Measurements from ENCODE around the gene TMEM259. TPM values are rescaled to one million over a fixed set of nuclear protein-coding genes. Genes with fewer than 3 reads are reported as not detected.
A peak's percentile ranks its signal among the peaks of the same experiment; 100 is the strongest.

Gene TMEM259
- total and polyA plus RNA-seq, 2 of the 13 experiments (the other 11 are each of a cell fraction or from before 2014, with no cell fraction given): 64.7 to 164 TPM

DNA sequence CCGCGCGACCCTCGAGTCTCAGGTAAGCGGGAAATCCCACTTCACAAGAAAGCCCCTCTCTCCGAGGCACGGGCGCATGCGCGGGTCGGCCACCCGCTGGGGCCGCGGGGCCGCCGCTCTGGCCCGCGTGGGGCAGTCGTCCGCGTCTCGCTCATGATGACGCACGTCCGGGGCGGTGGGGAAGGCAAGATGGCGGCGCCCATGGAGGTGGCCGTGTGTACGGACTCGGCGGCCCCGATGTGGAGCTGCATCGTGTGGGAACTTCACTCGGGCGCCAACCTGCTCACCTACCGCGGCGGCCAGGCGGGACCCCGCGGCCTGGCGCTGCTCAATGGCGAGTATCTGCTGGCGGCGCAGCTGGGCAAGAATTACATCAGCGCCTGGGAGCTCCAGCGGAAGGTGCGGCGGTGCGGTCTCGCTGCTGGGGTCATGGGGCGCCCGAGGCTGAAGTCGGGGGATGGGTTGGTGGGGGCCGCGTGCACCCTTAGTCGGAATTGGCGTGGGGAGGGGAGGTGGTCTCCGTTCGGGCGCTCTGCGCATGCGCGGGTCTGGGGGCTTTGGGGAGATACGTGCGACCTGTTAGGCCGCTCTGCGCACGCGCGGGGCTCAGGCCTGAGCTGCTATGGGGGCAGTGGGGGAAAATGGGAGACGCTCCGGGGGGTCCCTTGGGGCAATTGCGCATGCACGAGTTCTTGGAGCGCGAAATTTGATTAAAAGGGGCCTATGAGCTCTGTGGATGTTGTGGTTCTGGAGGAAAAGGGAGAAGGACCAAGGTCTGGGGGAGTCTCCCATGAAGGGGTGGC lies 36.6 kb downstream of the TMEM259 start, which contains the start of gene WDR18 (continued):
- TF ChIP-seq SMAD9 (CRISPR knock-in tag; IDR thresholded peaks at IDR 0.05): 0 out of 2 replicates have a peak, but pooled peaks have one; percentile 35
- TF ChIP-seq, protein P1, sequence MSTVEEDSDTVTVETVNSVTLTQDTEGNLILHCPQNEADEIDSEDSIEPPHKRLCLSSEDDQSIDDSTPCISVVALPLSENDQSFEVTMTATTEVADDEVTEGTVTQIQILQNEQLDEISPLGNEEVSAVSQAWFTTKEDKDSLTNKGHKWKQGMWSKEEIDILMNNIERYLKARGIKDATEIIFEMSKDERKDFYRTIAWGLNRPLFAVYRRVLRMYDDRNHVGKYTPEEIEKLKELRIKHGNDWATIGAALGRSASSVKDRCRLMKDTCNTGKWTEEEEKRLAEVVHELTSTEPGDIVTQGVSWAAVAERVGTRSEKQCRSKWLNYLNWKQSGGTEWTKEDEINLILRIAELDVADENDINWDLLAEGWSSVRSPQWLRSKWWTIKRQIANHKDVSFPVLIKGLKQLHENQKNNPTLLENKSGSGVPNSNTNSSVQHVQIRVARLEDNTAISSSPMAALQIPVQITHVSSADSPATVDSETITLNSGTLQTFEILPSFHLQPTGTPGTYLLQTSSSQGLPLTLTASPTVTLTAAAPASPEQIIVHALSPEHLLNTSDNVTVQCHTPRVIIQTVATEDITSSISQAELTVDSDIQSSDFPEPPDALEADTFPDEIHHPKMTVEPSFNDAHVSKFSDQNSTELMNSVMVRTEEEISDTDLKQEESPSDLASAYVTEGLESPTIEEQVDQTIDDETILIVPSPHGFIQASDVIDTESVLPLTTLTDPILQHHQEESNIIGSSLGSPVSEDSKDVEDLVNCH (CRISPR knock-in tag; IDR thresholded peaks at IDR 0.05): no peak
- TF ChIP-seq, protein P2, sequence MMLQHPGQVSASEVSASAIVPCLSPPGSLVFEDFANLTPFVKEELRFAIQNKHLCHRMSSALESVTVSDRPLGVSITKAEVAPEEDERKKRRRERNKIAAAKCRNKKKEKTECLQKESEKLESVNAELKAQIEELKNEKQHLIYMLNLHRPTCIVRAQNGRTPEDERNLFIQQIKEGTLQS (CRISPR knock-in tag; IDR thresholded peaks at IDR 0.05): peak; percentile 37; the same call in 1 of the 2 replicates
- no peak for TF ChIP-seq ZFP62 (CRISPR knock-in tag; IDR thresholded peaks at IDR 0.05)
- TF ChIP-seq ZNF292 (CRISPR knock-in tag; IDR thresholded peaks at IDR 0.05; ENCODE audit: borderline replicate concordance, low read depth): no peak
- no peak for TF ChIP-seq ATRX (CRISPR knock-in tag; IDR thresholded peaks at IDR 0.05; ENCODE audit: borderline replicate concordance)
- TF ChIP-seq ZNF605 (CRISPR knock-in tag; IDR thresholded peaks at IDR 0.05): 0 out of 2 replicates have a peak, but pooled peaks have one; percentile 27
- TF ChIP-seq, protein P3, sequence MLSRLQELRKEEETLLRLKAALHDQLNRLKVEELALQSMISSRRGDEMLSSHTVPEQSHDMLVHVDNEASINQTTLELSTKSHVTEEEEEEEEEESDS (CRISPR knock-in tag; IDR thresholded peaks at IDR 0.05; ENCODE audit: borderline replicate concordance): peak; percentile 57; the same call in 1 of the 2 replicates
- no peak for TF ChIP-seq RFX1 (IDR thresholded peaks at IDR 0.05)
- TF ChIP-seq JUNB (CRISPR knock-in tag; IDR thresholded peaks at IDR 0.05; ENCODE audit: borderline replicate concordance): no peak
- TF ChIP-seq, protein P4, sequence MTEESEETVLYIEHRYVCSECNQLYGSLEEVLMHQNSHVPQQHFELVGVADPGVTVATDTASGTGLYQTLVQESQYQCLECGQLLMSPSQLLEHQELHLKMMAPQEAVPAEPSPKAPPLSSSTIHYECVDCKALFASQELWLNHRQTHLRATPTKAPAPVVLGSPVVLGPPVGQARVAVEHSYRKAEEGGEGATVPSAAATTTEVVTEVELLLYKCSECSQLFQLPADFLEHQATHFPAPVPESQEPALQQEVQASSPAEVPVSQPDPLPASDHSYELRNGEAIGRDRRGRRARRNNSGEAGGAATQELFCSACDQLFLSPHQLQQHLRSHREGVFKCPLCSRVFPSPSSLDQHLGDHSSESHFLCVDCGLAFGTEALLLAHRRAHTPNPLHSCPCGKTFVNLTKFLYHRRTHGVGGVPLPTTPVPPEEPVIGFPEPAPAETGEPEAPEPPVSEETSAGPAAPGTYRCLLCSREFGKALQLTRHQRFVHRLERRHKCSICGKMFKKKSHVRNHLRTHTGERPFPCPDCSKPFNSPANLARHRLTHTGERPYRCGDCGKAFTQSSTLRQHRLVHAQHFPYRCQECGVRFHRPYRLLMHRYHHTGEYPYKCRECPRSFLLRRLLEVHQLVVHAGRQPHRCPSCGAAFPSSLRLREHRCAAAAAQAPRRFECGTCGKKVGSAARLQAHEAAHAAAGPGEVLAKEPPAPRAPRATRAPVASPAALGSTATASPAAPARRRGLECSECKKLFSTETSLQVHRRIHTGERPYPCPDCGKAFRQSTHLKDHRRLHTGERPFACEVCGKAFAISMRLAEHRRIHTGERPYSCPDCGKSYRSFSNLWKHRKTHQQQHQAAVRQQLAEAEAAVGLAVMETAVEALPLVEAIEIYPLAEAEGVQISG (CRISPR knock-in tag; IDR thresholded peaks at IDR 0.05): peak; percentile 99
- TF ChIP-seq, protein P5, sequence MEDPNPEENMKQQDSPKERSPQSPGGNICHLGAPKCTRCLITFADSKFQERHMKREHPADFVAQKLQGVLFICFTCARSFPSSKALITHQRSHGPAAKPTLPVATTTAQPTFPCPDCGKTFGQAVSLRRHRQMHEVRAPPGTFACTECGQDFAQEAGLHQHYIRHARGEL (CRISPR knock-in tag; IDR thresholded peaks at IDR 0.05): no peak
- no peak for TF ChIP-seq TAF15 (IDR thresholded peaks at IDR 0.05; ENCODE audit: low read depth, low read length, poor library complexity, severe bottlenecking)
- TF ChIP-seq ZNF383 (CRISPR knock-in tag; IDR thresholded peaks at IDR 0.05; ENCODE audit: borderline replicate concordance): peak; percentile 27; the same call in 1 of the 2 replicates
- TF ChIP-seq SCMH1 (CRISPR knock-in tag; IDR thresholded peaks at IDR 0.05; ENCODE audit: borderline replicate concordance): no peak
- peak; percentile 43; the same call in 1 of the 2 replicates for TF ChIP-seq FOSL2 (CRISPR knock-in tag; IDR thresholded peaks at IDR 0.05)
- TF ChIP-seq POLR2AphosphoS2 (IDR thresholded peaks at IDR 0.05; ENCODE audit: low read depth, low read length): no peak
- TF ChIP-seq ZNF337 (CRISPR knock-in tag; IDR thresholded peaks at IDR 0.05; ENCODE audit: borderline replicate concordance, low read depth): 0 out of 2 replicates have a peak, but pooled peaks have one; percentile 68
- 0 out of 2 replicates have a peak, but pooled peaks have one; percentile 66 for TF ChIP-seq ZNF713 (CRISPR knock-in tag; IDR thresholded peaks at IDR 0.05)
- TF ChIP-seq XBP1 (CRISPR knock-in tag; IDR thresholded peaks at IDR 0.05): no peak
- TF ChIP-seq, protein P6, sequence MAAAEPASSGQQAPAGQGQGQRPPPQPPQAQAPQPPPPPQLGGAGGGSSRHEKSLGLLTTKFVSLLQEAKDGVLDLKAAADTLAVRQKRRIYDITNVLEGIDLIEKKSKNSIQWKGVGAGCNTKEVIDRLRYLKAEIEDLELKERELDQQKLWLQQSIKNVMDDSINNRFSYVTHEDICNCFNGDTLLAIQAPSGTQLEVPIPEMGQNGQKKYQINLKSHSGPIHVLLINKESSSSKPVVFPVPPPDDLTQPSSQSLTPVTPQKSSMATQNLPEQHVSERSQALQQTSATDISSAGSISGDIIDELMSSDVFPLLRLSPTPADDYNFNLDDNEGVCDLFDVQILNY (CRISPR knock-in tag; conservative IDR thresholded peaks at IDR 0.05): no peak
- no peak for TF ChIP-seq ZNF777 (CRISPR knock-in tag; IDR thresholded peaks at IDR 0.05)
- no peak for TF ChIP-seq ZNF75D (CRISPR knock-in tag; IDR thresholded peaks at IDR 0.05; ENCODE audit: borderline replicate concordance)

All from HepG2 (cell line).